CD4-positive, alpha-beta T cell treated with Interleukin-12 subunit alpha and Interleukin-12 subunit beta, for 1 hour (primary cell): ENCODE data around the gene ZDHHC18.

ENCODE experiments used
- DNase-seq: peaks from one replicate; pipeline ENCODE4 v3.0.0-alpha.2; 2020

The ZDHHC18 gene

DNA sequence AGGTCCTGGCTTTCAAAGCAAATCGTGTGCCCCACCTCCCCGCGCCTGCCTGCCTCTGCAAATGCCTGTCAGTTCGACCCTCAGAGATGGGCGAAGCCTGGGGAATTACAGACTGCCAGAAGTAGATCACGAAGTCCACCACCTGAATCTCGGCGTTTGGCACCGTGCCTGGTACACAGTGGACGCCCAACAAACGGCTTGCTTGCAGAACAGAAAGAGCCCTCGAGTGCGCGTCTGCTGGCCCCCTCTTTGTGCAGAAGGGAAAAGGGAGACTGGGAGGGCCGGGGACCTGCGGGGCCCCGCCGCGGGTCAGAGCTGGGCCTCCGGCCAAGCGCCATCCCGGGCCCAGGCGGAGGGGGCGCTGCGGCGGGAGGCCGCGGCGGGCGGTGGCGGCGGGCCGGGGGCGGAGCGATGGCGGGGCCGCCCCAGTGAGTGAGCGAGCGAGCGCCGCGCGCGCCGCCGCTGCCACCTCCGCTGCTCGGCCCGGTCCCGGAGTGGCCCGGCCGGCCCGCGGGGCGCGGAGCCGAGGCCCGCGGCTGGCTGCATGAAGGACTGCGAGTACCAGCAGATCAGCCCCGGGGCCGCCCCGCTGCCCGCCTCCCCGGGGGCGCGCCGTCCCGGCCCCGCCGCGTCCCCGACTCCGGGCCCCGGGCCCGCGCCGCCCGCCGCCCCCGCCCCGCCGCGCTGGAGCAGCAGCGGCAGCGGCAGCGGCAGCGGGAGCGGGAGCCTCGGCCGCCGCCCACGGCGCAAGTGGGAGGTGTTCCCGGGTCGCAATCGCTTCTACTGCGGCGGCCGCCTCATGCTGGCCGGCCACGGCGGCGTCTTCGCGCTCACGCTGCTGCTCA is at the start of gene ZDHHC18:
ZDHHC18 (plus strand) TSS at position 428 of the 845 bp plus-strand sequence; CDS start at position 545, 117 bp downstream.
- peak; percentile 79 for DNase-seq

GRCh38 chr1:26779098-26779668 is 47.3 kb upstream of the ZDHHC18 start:
- DNase-seq, result no peak

GRCh38 chr1:26780344-26780957 is 46.0 kb upstream of the ZDHHC18 start:
- DNase-seq, result no peak

DNA sequence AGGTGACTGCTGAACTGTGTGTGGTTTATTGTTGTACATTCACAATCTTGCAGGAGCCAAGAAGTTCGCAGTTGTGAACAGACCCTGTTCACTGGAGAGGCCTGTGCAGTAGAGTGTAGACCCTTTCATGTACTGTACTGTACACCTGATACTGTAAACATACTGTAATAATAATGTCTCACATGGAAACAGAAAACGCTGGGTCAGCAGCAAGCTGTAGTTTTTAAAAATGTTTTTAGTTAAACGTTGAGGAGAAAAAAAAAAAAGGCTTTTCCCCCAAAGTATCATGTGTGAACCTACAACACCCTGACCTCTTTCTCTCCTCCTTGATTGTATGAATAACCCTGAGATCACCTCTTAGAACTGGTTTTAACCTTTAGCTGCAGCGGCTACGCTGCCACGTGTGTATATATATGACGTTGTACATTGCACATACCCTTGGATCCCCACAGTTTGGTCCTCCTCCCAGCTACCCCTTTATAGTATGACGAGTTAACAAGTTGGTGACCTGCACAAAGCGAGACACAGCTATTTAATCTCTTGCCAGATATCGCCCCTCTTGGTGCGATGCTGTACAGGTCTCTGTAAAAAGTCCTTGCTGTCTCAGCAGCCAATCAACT is 45.2 kb upstream of the ZDHHC18 start:
- DNase-seq, result no peak

- no peak for DNase-seq
These were observed 43.8 kb upstream of the ZDHHC18 start for GRCh38 chr1:26782521-26783212.

GRCh38 chr1:26783646-26784022 is 42.9 kb upstream of the ZDHHC18 start:
- DNase-seq, result no peak

DNA sequence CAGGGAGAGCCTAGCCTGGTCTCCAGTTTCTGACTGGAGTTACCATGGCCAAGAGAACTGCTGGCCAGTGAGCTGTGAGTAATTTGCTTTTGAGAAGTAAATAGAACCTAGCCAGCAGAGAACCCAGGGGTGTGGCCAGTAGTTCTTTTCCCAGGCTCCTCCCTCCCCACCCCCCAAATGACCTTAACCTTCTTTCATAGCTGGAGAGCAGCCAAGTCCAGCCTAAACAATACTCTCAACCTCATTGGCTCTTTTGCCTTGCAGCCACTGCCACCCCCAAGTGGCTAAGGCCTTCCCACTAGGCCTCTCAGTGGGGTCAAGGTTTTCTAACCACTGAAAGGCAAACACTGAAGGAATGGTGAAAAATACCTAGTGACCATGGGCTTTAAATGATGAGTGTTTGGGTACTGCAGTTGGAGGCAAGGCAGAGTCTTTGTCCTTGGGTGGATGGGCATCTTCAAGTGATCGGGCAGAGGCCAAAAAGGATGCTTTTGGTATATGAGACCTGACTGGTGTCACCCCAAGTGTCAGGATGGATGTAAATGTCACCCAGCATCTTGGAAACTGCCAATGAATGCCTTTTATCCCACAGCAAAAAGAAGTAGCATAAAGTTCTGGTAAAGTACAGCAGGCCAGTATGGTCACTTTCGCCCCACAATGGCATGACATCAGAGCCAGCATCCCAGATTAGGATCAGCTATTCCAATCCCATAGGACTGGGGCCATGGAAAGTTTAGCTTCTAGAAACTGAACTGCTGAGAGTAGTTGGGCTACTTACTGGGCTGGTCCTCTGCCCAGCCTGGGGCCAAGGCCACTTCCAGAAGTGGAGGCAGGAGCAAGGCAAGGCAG is 42.2 kb upstream of the ZDHHC18 start:
- no peak for DNase-seq

- DNase-seq, result no peak
These were observed 41.6 kb upstream of the ZDHHC18 start for GRCh38 chr1:26784886-26785285.

DNA sequence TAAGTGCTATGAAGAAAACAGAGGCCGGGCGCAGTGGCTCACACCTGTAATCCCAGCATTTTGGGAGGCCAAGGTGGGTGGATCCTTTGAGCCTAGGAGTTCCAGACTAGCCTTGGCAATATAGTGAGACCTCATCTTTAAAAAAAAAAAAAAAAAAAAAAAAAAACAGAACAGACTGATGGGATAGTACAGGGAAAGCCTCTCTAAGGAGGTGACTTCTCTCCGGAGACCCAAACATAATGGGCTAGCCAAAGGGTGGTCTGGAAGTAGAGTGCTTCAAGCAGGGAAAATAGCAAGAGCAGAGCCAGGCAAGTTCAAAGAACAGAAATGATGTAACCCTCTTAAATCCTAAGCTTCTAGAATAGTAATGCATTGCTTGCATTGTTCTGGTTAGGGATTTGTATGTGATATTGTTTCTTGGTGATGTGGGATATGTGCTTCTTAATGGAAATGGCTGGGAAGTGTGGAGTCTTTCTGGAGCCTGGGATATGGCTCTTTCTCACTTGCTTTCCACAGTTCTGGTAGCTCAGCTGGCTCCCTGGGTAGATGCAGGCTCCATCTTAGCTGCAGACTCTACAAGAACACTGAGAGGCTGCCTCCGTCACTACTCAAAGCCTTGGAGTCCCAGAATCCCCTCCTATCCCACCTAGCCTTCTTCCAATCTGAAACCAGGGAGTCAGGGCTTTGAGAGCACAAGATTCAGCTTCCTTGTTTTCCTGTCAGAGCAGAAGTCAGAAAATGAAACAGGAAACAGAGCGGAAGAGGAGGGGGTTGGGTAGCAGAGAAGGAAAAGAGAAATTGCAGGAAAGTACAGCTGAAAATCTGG is 40.7 kb upstream of the ZDHHC18 start:
- peak; percentile 21 for DNase-seq

GRCh38 chr1:26786437-26787380 is 39.8 kb upstream of the ZDHHC18 start:
- peak; percentile 28 for DNase-seq

- DNase-seq, result peak; percentile 88
These were observed 39.1 kb upstream of the ZDHHC18 start for GRCh38 chr1:26787381-26787705.

DNA sequence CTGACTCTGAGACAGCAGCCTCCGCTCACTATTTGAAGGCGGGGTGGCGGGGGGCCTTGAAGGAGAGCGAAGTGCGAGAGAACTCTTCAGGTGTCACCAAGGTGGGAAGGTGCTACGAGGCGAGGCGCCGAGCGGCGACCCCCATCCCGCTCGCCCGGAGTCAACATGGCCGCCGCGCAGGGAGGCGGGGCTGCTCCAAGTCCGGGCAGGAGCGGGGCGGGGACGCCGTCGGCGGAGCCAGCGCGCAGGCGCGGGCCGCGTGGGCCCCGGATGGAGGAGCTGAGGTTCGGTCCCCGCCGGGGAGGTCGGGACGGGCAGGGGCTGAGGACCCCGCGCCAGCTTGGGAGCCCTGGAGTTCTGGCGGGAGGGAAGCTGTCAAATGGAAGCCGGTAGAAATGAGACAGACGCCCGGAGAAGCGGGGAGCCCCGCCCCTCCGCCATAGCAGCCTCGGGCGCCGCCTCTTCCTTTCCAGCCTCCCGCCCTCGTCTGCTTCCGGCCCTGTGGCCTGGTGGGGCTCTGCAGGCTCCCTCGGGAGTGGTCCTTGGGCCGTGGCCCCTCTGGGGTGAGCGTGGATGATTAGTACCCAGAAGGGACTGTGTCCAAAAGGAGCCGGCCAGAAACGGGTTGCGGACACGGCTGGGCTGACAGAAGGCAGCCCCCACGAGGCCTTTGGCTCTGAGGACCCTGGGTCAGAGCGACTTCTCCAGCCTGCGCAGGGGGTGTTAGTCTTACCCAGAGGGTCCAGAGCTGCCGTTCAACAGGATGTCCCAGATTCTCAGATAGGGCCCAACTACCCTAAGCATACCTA is 38.6 kb upstream of the ZDHHC18 start, which contains the start of gene PIGV:
PIGV (plus strand) TSS at position 245 of the 809 bp plus-strand sequence. CDS start 2,866 bp downstream, outside the sequence.
- DNase-seq, result peak; percentile 88

DNA sequence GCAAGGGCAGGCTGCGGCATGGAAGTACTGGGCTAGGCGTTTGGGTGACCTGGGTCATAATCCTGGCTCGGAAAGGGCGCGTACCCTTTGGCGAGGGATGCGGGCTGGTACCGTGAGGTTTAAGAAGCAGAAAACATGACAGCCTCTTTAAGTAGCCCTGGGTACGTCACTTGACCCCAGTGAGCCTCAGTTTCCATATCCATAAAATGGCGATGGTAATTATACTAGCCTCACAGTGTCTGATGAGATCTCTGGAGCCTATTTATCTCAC is 38.0 kb upstream of the ZDHHC18 start:
- DNase-seq, result no peak

DNA sequence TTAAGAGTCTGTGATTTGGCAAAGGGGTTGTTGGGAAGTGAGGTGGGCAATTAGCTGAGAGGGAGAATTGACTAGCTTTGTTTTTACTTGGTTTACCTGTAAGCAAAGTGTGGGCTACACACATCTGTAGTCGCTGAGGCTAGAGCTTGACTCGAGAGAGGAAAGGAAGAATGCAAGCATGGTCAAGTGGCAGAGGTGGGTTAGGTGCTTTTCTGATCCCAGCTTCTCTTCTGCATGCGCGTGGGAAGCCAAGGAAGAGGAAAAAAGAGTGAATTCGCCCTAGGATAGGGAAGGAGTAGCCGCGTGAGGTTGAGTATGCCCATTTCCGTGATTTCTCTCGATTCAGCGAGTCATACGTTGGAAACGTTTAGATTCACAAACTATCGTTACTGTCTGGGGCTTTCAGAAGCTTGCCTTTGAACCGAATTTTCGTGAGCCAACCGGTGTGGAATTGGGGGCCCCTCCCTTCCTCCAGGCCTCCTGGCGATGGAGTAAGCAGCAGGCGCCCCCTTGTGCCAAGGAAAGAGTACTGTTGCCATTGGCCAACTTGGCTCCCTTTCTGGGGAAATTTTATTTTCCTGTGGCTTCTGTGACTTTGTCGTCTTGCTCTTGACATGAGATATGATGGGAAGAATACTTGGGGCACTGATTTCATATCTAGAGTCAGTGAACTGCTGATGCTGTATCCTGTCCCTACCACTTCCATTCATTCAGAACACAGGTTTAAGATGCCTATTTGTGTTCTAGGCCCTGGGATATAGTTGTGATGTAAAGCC is 37.5 kb upstream of the ZDHHC18 start:
- peak; percentile 91 for DNase-seq

- DNase-seq, result no peak
These were observed 36.9 kb upstream of the ZDHHC18 start for GRCh38 chr1:26789612-26789865.

GRCh38 chr1:26789931-26790330 is 36.6 kb upstream of the ZDHHC18 start:
- DNase-seq, result no peak

DNA sequence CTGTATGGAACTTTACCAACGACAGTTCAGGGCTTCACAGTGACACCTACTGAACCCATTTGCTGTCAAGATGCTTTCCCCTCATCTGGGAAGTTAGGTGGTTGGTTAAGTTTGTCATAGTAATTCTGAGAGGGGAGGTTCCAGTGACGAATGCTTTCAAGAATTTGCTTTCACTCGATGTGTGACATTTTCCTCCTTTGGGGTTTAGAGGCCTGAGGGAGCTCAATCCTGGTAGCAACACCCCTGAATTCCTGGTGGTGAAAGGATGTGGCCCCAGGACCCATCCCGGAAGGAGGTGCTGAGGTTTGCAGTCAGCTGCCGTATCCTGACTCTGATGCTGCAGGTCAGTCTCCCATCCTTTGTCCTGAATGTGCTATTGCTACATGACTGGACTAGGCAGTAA is 35.9 kb upstream of the ZDHHC18 start:
- peak; percentile 19 for DNase-seq

DNA sequence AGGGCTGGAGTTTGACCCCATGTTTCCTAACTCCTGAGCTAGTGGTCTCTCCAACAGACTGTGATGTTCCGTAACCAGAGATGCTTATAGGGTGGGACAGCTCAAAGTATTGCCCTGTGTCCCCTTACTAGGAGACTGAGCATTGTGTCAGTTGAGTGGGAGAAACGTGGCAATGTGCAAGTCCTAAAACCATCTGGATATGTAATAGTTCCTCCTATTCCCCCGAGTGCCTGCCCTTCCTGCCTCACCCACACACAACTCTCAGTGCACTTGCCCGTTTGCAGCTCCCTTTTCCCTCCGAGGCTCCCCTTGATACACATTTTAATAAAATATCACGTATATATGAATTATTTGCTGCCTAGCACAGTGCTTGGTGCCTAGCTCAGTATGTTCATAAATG is 35.3 kb upstream of the ZDHHC18 start:
- DNase-seq, result no peak

DNA sequence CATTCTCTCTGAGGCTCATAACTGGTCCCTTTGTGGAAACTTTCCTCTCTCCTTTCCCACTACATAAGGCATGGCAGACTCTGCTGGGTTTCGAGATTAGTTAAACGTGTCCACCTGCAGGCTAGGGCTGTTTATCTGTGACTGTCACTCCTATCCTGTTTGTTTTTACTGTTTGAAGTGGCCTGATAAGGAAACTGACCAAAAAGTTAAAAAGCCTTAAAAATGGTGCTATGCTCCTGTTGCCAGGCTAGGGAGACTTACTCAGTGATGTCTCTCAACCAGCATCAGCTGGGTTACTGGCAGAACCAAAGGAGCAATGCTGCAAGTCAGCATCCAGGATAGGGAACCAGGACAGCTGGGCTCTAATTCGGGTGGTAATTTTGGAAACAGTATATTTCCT is 34.9 kb upstream of the ZDHHC18 start:
- no peak for DNase-seq
